Esophagus squamous epithelium (tissue), 5 donors: ENCODE results near the gene GTF2IRD1. TPM values are rescaled to one million over a fixed set of nuclear protein-coding genes. Genes with fewer than 3 reads are reported as not detected.
"Not testable (repeated sequence)": the region's sequence is repeated elsewhere in the genome, so short reads cannot be mapped to it uniquely, and the experiment has no call there.

Source experiments
- DNase-seq: peaks from one replicate; lab custom pipeline; 2025; lab: John Stamatoyannopoulos, UW
- H3K27ac ChIP-seq, 4 donors: fragments of 200-600 bp; sonication (generic); one replicate each; pipeline ENCODE4 v1.5.1; 2016 to 2019; ENCODE audit warnings: mild to moderate bottlenecking in 1 of 4
- H3K27me3 ChIP-seq, 4 donors: fragments of 200-600 bp; sonication (generic); 1 replicate in 3 of 4; 2 replicates in 1 of 4; pipeline versions ENCODE4 v1.5.1 to v1.6.0; 2017 to 2021; ENCODE audit warnings: antibody characterized with exemption in 1 of 4
- H3K36me3 ChIP-seq, 3 donors: fragments of 200-600 bp; sonication (generic); one replicate each; pipeline ENCODE4 v1.5.1; 2016 to 2019
- H3K4me1 ChIP-seq, 3 donors: fragments of 200-600 bp; sonication (generic); one replicate each; pipeline ENCODE4 v1.5.1; 2017 to 2019
- H3K4me3 ChIP-seq, 4 donors: fragments of 200-600 bp; sonication (generic); 1 replicate in 3 of 4; 2 replicates in 1 of 4; pipeline ENCODE4 v1.5.1; 2016 to 2019; ENCODE audit warnings: mild to moderate bottlenecking in 2 of 4, moderate library complexity in 1 of 4
- H3K9me3 ChIP-seq, 3 donors: fragments of 200-600 bp; sonication (generic); one replicate each; pipeline ENCODE4 v1.5.1; 2016 to 2019
- CTCF ChIP-seq, 6 experiments: fragments of 450-650 bp in 4 of 6; fragments of 200-600 bp in 2 of 6; sonication (generic) in 2 of 6; IDR thresholded peaks; one replicate each; pipeline ENCODE4 v1.5.1; 2016 to 2019; ENCODE audit warnings: antibody characterized with exemption in 6 of 6, mild to moderate bottlenecking in 4 of 6, moderate library complexity in 4 of 6
- POLR2A ChIP-seq, 4 donors: fragments of 450-650 bp; IDR thresholded peaks; one replicate each; pipeline ENCODE4 v1.6.1; 2017; ENCODE audit warnings: antibody characterized with exemption in 4 of 4, mild to moderate bottlenecking in 4 of 4, moderate library complexity in 3 of 4
- WGBS, 2 donors: methylation state at CpG; one replicate each; pipeline ENCODE4 v1.1.5; 2018; 5-methylcytosine and 5-hydroxymethylcytosine counted together
- intact Hi-C: fragments of 100-400 bp; cut with DNase I; formaldehyde crosslinking; loops from one replicate; pipeline ENCODE4 v1.15.0; 2022
- total RNA-seq, 4 donors: library from RNA; depleted of rRNA; stranded (reverse); fragments of >200 nt; gene quantifications; one replicate each; pipeline ENCODE4 v1.1.0, GENCODE V29; 2016
- donor health status: DM: yes; HTN: yes; CAD: no.

The GTF2IRD1 gene
- total RNA-seq, 4 donors from 2014 or later, result 26.8 to 35.6 (median 28.5) TPM

- Histone ChIP-seq H3K4me1 (peaks cover 0 to 16% (median 0%) of the 10 kb centered on the region in 3 donors), H3K36me3 (peaks cover 0 to 44% (median 0%) of the 10 kb centered on the region in 3 donors), H3K9me3 (no peaks in the 10 kb centered on the region), H3K4me3 (no peak overlapping the region), H3K27me3 (no peaks in the 10 kb centered on the region), H3K27ac (no peak overlapping the region)
- intact Hi-C loops, result no loop called here
- 80 to 93% methylated on average over 4 to 6 of the region's 6 CpGs for WGBS, 2 donors
- no peak for TF ChIP-seq POLR2A (IDR thresholded peaks at IDR 0.05)
- TF ChIP-seq CTCF (IDR thresholded peaks at IDR 0.05), result no peak
- no peak for DNase-seq
These were observed 42.6 kb downstream of the GTF2IRD1 start for GRCh38 chr7:74496272-74496671.

- 57 to 81% methylated on average over 3 of the region's 3 CpGs for WGBS, 2 donors
- Histone ChIP-seq H3K36me3 (peaks cover 0 to 40% (median 0%) of the 10 kb centered on the region in 3 donors), H3K4me1 (peaks cover 3 to 21% (median 5%) of the 10 kb centered on the region in 3 donors)
- H3K9me3 ChIP-seq, H3K27me3 ChIP-seq, H3K27ac ChIP-seq, DNase-seq, intact Hi-C loops, H3K4me3 ChIP-seq: not testable (repeated sequence)
These were observed 43.1 kb downstream of the GTF2IRD1 start for GRCh38 chr7:74496773-74497172.

GRCh38 chr7:74498354-74498753, 44.6 kb downstream of the GTF2IRD1 start:
- no peak for DNase-seq
- TF ChIP-seq CTCF (IDR thresholded peaks at IDR 0.05) (no peak), POLR2A (IDR thresholded peaks at IDR 0.05) (no peak)
- peaks cover 8 to 37% (median 14%) of the 10 kb centered on the region in 3 donors for H3K4me1 ChIP-seq
- no peak overlapping the region for H3K27ac ChIP-seq
- no peaks in the 10 kb centered on the region for H3K27me3 ChIP-seq
- no peak overlapping the region for H3K4me3 ChIP-seq
- intact Hi-C loops, result no loop called here
- H3K9me3 ChIP-seq, result no peaks in the 10 kb centered on the region
- H3K36me3 ChIP-seq, result peaks cover 0 to 25% (median 0%) of the 10 kb centered on the region in 3 donors
- WGBS, 2 donors, result 92 to 95% methylated on average over 4 of the region's 4 CpGs

- WGBS, 2 donors, result 70 to 90% methylated on average over 1 to 3 of the region's 8 CpGs
- intact Hi-C loops, result no loop called here
- Histone ChIP-seq H3K36me3 (peaks cover 0 to 17% (median 0%) of the 10 kb centered on the region in 3 donors), H3K27ac (no peak overlapping the region), H3K27me3 (no peaks in the 10 kb centered on the region), H3K9me3 (no peaks in the 10 kb centered on the region), H3K4me1 (peaks cover 8 to 38% (median 14%) of the 10 kb centered on the region in 3 donors), H3K4me3 (no peak overlapping the region)
- no peak for DNase-seq
- no peak for TF ChIP-seq POLR2A (IDR thresholded peaks at IDR 0.05)
- TF ChIP-seq CTCF (IDR thresholded peaks at IDR 0.05), result no peak
These were observed 45.5 kb downstream of the GTF2IRD1 start for GRCh38 chr7:74498996-74499834.

- H3K27ac ChIP-seq, result no peak overlapping the region
- intact Hi-C loops, result no loop called here
- TF ChIP-seq CTCF (IDR thresholded peaks at IDR 0.05) (no peak), POLR2A (IDR thresholded peaks at IDR 0.05) (no peak)
- H3K27me3 ChIP-seq, result no peaks in the 10 kb centered on the region
- H3K36me3 ChIP-seq, result peaks cover 0 to 14% (median 0%) of the 10 kb centered on the region in 3 donors
- no peak for DNase-seq
- WGBS, 2 donors, result 67 to 73% methylated on average over 2 to 9 of the region's 9 CpGs
- peaks cover 8 to 37% (median 14%) of the 10 kb centered on the region in 3 donors for H3K4me1 ChIP-seq
- H3K4me3 ChIP-seq, result no peak overlapping the region
- no peaks in the 10 kb centered on the region for H3K9me3 ChIP-seq
These were observed 46.2 kb downstream of the GTF2IRD1 start for GRCh38 chr7:74499835-74500388.
